IMR-90 (cell line): ENCODE measurements around the gene IFIT1B.

Source experiments
- BHLHE40 ChIP-seq: fragments of 150-350 bp; IDR thresholded peaks from 2 replicates; pipeline ENCODE4 v1.6.1; 2016; ENCODE audit warnings: mild to moderate bottlenecking, low read depth, low read length
- CEBPB ChIP-seq: IDR thresholded peaks from 2 replicates; pipeline ENCODE4 v1.6.1; 2012; ENCODE audit warnings: low read depth, low read length, improper control_type of control experiment
- CHD1 ChIP-seq: IDR thresholded peaks from 2 replicates; pipeline ENCODE4 v1.6.1; 2012; ENCODE audit warnings: low read depth, low read length, improper control_type of control experiment
- FOS ChIP-seq: fragments of 150-350 bp; IDR thresholded peaks from 2 replicates; pipeline ENCODE4 v1.6.1; 2016; ENCODE audit warnings: low read depth, low read length
- MAFK ChIP-seq: IDR thresholded peaks from 2 replicates; pipeline ENCODE4 v1.6.1; 2012; ENCODE audit warnings: low read depth, low read length, improper control_type of control experiment
- MXI1 ChIP-seq: IDR thresholded peaks from 2 replicates; pipeline ENCODE4 v1.6.1; 2012; ENCODE audit warnings: low read depth, mild to moderate bottlenecking, low read length, moderate library complexity, borderline replicate concordance
- POLR2A ChIP-seq: IDR thresholded peaks from 2 replicates; pipeline ENCODE4 v1.6.1; 2012; ENCODE audit warnings: mild to moderate bottlenecking, low read depth, low read length
- TF ChIP-seq, protein P1 (sequence below): conservative IDR thresholded peaks from 2 replicates; pipeline ENCODE4 v1.5.1; 2012; ENCODE audit warnings: mild to moderate bottlenecking, low read depth, low read length, improper control_type of control experiment
- TF ChIP-seq, protein P2 (sequence below): fragments of 150-350 bp; IDR thresholded peaks from 2 replicates; pipeline ENCODE4 v1.6.1; 2016; ENCODE audit warnings: low read depth, mild to moderate bottlenecking, low read length, moderate library complexity, borderline replicate concordance

GRCh38 chr10:89404104-89405047, 26.5 kb downstream of the IFIT1B start:
- TF ChIP-seq, protein P1, sequence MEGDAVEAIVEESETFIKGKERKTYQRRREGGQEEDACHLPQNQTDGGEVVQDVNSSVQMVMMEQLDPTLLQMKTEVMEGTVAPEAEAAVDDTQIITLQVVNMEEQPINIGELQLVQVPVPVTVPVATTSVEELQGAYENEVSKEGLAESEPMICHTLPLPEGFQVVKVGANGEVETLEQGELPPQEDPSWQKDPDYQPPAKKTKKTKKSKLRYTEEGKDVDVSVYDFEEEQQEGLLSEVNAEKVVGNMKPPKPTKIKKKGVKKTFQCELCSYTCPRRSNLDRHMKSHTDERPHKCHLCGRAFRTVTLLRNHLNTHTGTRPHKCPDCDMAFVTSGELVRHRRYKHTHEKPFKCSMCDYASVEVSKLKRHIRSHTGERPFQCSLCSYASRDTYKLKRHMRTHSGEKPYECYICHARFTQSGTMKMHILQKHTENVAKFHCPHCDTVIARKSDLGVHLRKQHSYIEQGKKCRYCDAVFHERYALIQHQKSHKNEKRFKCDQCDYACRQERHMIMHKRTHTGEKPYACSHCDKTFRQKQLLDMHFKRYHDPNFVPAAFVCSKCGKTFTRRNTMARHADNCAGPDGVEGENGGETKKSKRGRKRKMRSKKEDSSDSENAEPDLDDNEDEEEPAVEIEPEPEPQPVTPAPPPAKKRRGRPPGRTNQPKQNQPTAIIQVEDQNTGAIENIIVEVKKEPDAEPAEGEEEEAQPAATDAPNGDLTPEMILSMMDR: no peak
- no peak for TF ChIP-seq POLR2A
- TF ChIP-seq MAFK: no peak
- TF ChIP-seq BHLHE40: no peak
- TF ChIP-seq CEBPB: no peak
- TF ChIP-seq FOS: no peak
- TF ChIP-seq, protein P2, sequence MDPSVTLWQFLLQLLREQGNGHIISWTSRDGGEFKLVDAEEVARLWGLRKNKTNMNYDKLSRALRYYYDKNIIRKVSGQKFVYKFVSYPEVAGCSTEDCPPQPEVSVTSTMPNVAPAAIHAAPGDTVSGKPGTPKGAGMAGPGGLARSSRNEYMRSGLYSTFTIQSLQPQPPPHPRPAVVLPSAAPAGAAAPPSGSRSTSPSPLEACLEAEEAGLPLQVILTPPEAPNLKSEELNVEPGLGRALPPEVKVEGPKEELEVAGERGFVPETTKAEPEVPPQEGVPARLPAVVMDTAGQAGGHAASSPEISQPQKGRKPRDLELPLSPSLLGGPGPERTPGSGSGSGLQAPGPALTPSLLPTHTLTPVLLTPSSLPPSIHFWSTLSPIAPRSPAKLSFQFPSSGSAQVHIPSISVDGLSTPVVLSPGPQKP: no peak
- no peak for TF ChIP-seq MXI1
- no peak for TF ChIP-seq CHD1
